H1 (cell line): Measurements from ENCODE around the gene AGAP3. TPM values are rescaled to one million over a fixed set of nuclear protein-coding genes. Genes with fewer than 3 reads are reported as not detected.

Experiments
- ASH2L ChIP-seq: fragments of 200-600, 300-600 bp; sonication (generic); IDR thresholded peaks from one replicate; pipeline ENCODE4 v1.7.1; 2017; ENCODE audit warnings: low read length
- GABPA ChIP-seq: IDR thresholded peaks from 2 replicates; pipeline ENCODE4 v1.6.1; 2011; ENCODE audit warnings: mild to moderate bottlenecking, low read length, moderate library complexity, borderline replicate concordance; ENCODE audit not compliant: insufficient read depth
- KDM5A ChIP-seq: fragments of 200-600 bp; IDR thresholded peaks from 2 replicates; pipeline ENCODE4 v1.7.1; 2012; ENCODE audit warnings: mild to moderate bottlenecking, low read length, inconsistent platforms, mixed read lengths
- MAX ChIP-seq: IDR thresholded peaks from 2 replicates; pipeline ENCODE4 v1.6.1; 2012; ENCODE audit warnings: inconsistent platforms
- PHF8 ChIP-seq: fragments of 200-600 bp; sonication (generic); conservative IDR thresholded peaks from 2 replicates; pipeline ENCODE4 v1.7.1; 2012; ENCODE audit warnings: low read depth, mild to moderate bottlenecking, inconsistent platforms, low read length, moderate library complexity
- POLR2A ChIP-seq, 2 experiments: IDR thresholded peaks; 1 replicate in 1 of 2; 2 replicates in 1 of 2; pipeline ENCODE4 v1.6.1; 2011; ENCODE audit warnings: low read depth in 2 of 2, low read length in 2 of 2, mild to moderate bottlenecking in 2 of 2; ENCODE audit errors: control extremely low read depth in 1 of 2
- POLR2AphosphoS5 ChIP-seq: IDR thresholded peaks from 2 replicates; pipeline ENCODE4 v1.6.1; 2011; ENCODE audit warnings: low read depth, low read length
- SIN3A ChIP-seq, 2 experiments: IDR thresholded peaks in 1 of 2; conservative IDR thresholded peaks in 1 of 2; 2 replicates each; pipeline ENCODE4 v1.6.1; 2011 to 2012; ENCODE audit warnings: low read length in 2 of 2, improper control_type of control experiment in 1 of 2, low read depth in 1 of 2, mild to moderate bottlenecking in 1 of 2
- polyA plus RNA-seq, 7 experiments: library from polyadenylated mRNA; depleted of rRNA in 3 of 7; stranded (reverse) in 5 of 7; unstranded in 2 of 7; fragments of >200 nt in 5 of 7; fragments of 200-250 nt in 2 of 7; gene quantifications; 1 replicate in 5 of 7; 2 replicates in 1 of 7; 4 replicates in 1 of 7; pipeline versions ENCODE4 v1.2.1 to v1.2.3, GENCODE V29; 2011 to 2013; ENCODE audit warnings: missing spikeins in 2 of 7, mixed read lengths in 2 of 7
- total RNA-seq: library from RNA; stranded (reverse); fragmentation: NEBNext Ultra II Directional; extraction: Animal tissue kit (Norgen Biotek cat#: 25700); gene quantifications from 2 replicates; pipeline ENCODE4 v1.2.1, GENCODE V29; 2021

AGAP3 gene
- total and polyA plus RNA-seq, 2 of the 8 experiments (the other 6 are each of a cell fraction or from before 2014, with no cell fraction given), result 66.4 to 120 TPM

GRCh38 chr7:151080522-151081169, 5.6 kb upstream of the AGAP3 start, which contains the start of gene FASTK (continued):
- TF ChIP-seq KDM5A (0 out of 2 replicates have a peak, but pooled peaks have one; percentile 59), POLR2AphosphoS5 (0 out of 2 replicates have a peak, but pooled peaks have one; percentile 53), SIN3A (conservative IDR thresholded peaks at IDR 0.05 in 1 of 2, IDR thresholded peaks at IDR 0.05 in 1 of 2; ENCODE audit: low read depth in 1 of 2, low read length in 2 of 2) (peak in 1 of 2 experiments; percentile 63; a peak in 2 of 4 replicates), ASH2L (peak; percentile 76), MAX (peak; percentile 20; the same call in 1 of the 2 replicates), POLR2A (IDR thresholded peaks at IDR 0.05; ENCODE audit: control extremely low read depth in 1 of 2, low read depth in 2 of 2, low read length in 2 of 2) (peak in 1 of 2 experiments; percentile 62; a peak in 2 of 3 replicates), PHF8 (peak; percentile 85), GABPA (0 out of 2 replicates have a peak, but pooled peaks have one; percentile 13)
